GM12892 (cell line): ENCODE data around the gene LY86.

Source experiments
- POLR2A ChIP-seq: IDR thresholded peaks from 2 replicates; pipeline ENCODE4 v1.6.1; 2011; ENCODE audit warnings: low read depth, low read length, control low read depth
- POLR2AphosphoS5 ChIP-seq: IDR thresholded peaks from 2 replicates; pipeline ENCODE4 v1.6.1; 2011; ENCODE audit warnings: low read depth, low read length, control low read depth
- TAF1 ChIP-seq: IDR thresholded peaks from 2 replicates; pipeline ENCODE4 v1.6.1; 2011; ENCODE audit warnings: low read depth, mild to moderate bottlenecking, control low read depth, low read length, borderline replicate concordance

- TF ChIP-seq TAF1 = no peak
- no peak for TF ChIP-seq POLR2A
- no peak for TF ChIP-seq POLR2AphosphoS5
These were observed 68.7 kb downstream of the LY86 start for GRCh38 chr6:6657085-6657819.
